ENCODE data around the gene NRXN3. TPM values are rescaled to one million over a fixed set of nuclear protein-coding genes. Genes with fewer than 3 reads are reported as not detected.

Gene NRXN3
- total RNA-seq, 1 donor from 2014 or later, result under 0.01 TPM

- no peak for DNase-seq (ENCODE audit: low read depth in 2 of 2)
Observed at GRCh38 chr14:79451601-79452000, 1281.4 kb downstream of the NRXN3 start.

- no peak for DNase-seq (ENCODE audit: low read depth in 2 of 2)
Observed at GRCh38 chr14:79453276-79453675, 1283.1 kb downstream of the NRXN3 start.

GRCh38 chr14:79464468-79464867 is 1294.3 kb downstream of the NRXN3 start:
- DNase-seq (ENCODE audit: low read depth in 2 of 2), result peak in 1 of 2 donors; percentile 4

- no peak for DNase-seq (ENCODE audit: low read depth in 2 of 2)
Observed at GRCh38 chr14:79465651-79466050, 1295.5 kb downstream of the NRXN3 start.

GRCh38 chr14:79466938-79467527 is 1296.9 kb downstream of the NRXN3 start:
- DNase-seq (ENCODE audit: low read depth in 2 of 2), result no peak

- no peak for DNase-seq (ENCODE audit: low read depth in 2 of 2)
Observed at GRCh38 chr14:79467835-79468234, 1297.7 kb downstream of the NRXN3 start.

GRCh38 chr14:79468486-79468885 is 1298.3 kb downstream of the NRXN3 start:
- DNase-seq (ENCODE audit: low read depth in 2 of 2), result no peak

GRCh38 chr14:79473651-79474050 is 1303.5 kb downstream of the NRXN3 start:
- DNase-seq (ENCODE audit: low read depth in 2 of 2), result no peak

GRCh38 chr14:79475887-79476532 is 1305.8 kb downstream of the NRXN3 start:
- no peak for DNase-seq (ENCODE audit: low read depth in 2 of 2)

- DNase-seq (ENCODE audit: low read depth in 2 of 2), result no peak
Observed at GRCh38 chr14:79476552-79476951, 1306.4 kb downstream of the NRXN3 start.

GRCh38 chr14:79480212-79480611 is 1310.0 kb downstream of the NRXN3 start:
- DNase-seq (ENCODE audit: low read depth in 2 of 2), result no peak

GRCh38 chr14:79482825-79483224 is 1312.7 kb downstream of the NRXN3 start:
- DNase-seq (ENCODE audit: low read depth in 2 of 2), result no peak

GRCh38 chr14:79483477-79484388 is 1313.6 kb downstream of the NRXN3 start:
- DNase-seq (ENCODE audit: low read depth in 2 of 2), result no peak

GRCh38 chr14:79487632-79488031 is 1317.5 kb downstream of the NRXN3 start:
- no peak for DNase-seq (ENCODE audit: low read depth in 2 of 2)

- DNase-seq (ENCODE audit: low read depth in 2 of 2), result no peak
Observed at GRCh38 chr14:79491161-79491560, 1321.0 kb downstream of the NRXN3 start.

GRCh38 chr14:79493081-79493645 is 1323.0 kb downstream of the NRXN3 start:
- no peak for DNase-seq (ENCODE audit: low read depth in 2 of 2)

GRCh38 chr14:79496701-79497100 is 1326.5 kb downstream of the NRXN3 start:
- DNase-seq (ENCODE audit: low read depth in 2 of 2), result no peak

- DNase-seq (ENCODE audit: low read depth in 2 of 2), result no peak
Observed at GRCh38 chr14:79500489-79500888, 1330.3 kb downstream of the NRXN3 start.

- no peak for DNase-seq (ENCODE audit: low read depth in 2 of 2)
Observed at GRCh38 chr14:79502136-79502750, 1332.1 kb downstream of the NRXN3 start.

GRCh38 chr14:79502751-79503148 is 1332.6 kb downstream of the NRXN3 start:
- no peak for DNase-seq (ENCODE audit: low read depth in 2 of 2)

- DNase-seq (ENCODE audit: low read depth in 2 of 2), result no peak
Observed at GRCh38 chr14:79510659-79511058, 1340.5 kb downstream of the NRXN3 start.

GRCh38 chr14:79511146-79511545 is 1341.0 kb downstream of the NRXN3 start:
- DNase-seq (ENCODE audit: low read depth in 2 of 2), result no peak

All from dermis microvascular lymphatic vessel endothelial cell (primary cell).